IMR-90 (cell line): ENCODE data around the gene FAM83B. TPM values are rescaled to one million over a fixed set of nuclear protein-coding genes. Genes with fewer than 3 reads are reported as not detected.

Source experiments
- ATAC-seq: fragments of 200-7000 bp; cut with Tn5 transposase; 2 replicates; pipeline ENCODE4 v1.9.1; 2020; ENCODE audit warnings: low read depth, mild to moderate bottlenecking, moderate library complexity
- BruUV-seq: library from RNA; stranded (reverse); fragments of 400-500 nt; replicated peaks from 2 replicates; lab custom pipeline; 2021; lab: Mats Ljungman, UMichigan
- CTCF ChIA-PET: fragments of 300-600 bp; formaldehyde crosslinking; extraction: SDS; loops from one replicate; lab custom pipeline; 2021; ENCODE audit warnings: antibody characterized with exemption; lab: Yijun Ruan, JAX
- POLR2A ChIA-PET: fragments of 300-600 bp; sonication (Branson Sonifier 250); formaldehyde crosslinking; loops from one replicate; lab custom pipeline; 2022; ENCODE audit warnings: antibody characterized with exemption; ENCODE audit not compliant: unreplicated experiment; lab: Charles Lee
- DNase-seq: peaks from one replicate; pipeline ENCODE4 v3.0.0; 2013
- H2AFZ ChIP-seq: replicated peaks from 2 replicates; pipeline ENCODE3; 2013; ENCODE audit warnings: low read length, mild to moderate bottlenecking; ENCODE audit not compliant: poor library complexity
- H2AK5ac ChIP-seq: 2 replicates; pipeline ENCODE4 v1.6.1; 2013; ENCODE audit warnings: low read depth, low read length, inconsistent platforms
- H2AK9ac ChIP-seq: replicated peaks from 2 replicates; pipeline ENCODE3; 2013; ENCODE audit warnings: mild to moderate bottlenecking, low read depth, low read length, moderate library complexity; ENCODE audit not compliant: poor library complexity
- H2BK120ac ChIP-seq: 2 replicates; pipeline ENCODE4 v1.6.1; 2013; ENCODE audit warnings: low read depth, low read length, inconsistent platforms
- H2BK15ac ChIP-seq: 3 replicates; pipeline ENCODE4 v1.6.1; 2013; ENCODE audit warnings: low read depth, low read length, inconsistent platforms
- H2BK20ac ChIP-seq: 2 replicates; pipeline ENCODE4 v1.6.1; 2013; ENCODE audit warnings: low read depth, mild to moderate bottlenecking, inconsistent platforms, low read length, moderate library complexity
- H2BK5ac ChIP-seq: 2 replicates; pipeline ENCODE4 v1.6.1; 2013; ENCODE audit warnings: mild to moderate bottlenecking, low read depth, low read length, inconsistent platforms; ENCODE audit not compliant: poor library complexity, severe bottlenecking
- H3K14ac ChIP-seq: replicated peaks from 2 replicates; pipeline ENCODE4 v1.6.1; 2013; ENCODE audit warnings: low read depth, low read length, inconsistent platforms
- H3K18ac ChIP-seq: 2 replicates; pipeline ENCODE4 v1.6.1; 2013; ENCODE audit warnings: low read depth, low read length, control low read depth
- H3K23ac ChIP-seq: 2 replicates; pipeline ENCODE4 v1.6.1; 2013; ENCODE audit warnings: low read depth, low read length, inconsistent platforms
- H3K27ac ChIP-seq: 2 replicates; pipeline ENCODE4 v1.5.1; 2013; ENCODE audit warnings: mild to moderate bottlenecking, control low read depth, low read length; ENCODE audit not compliant: insufficient read depth
- H3K27me3 ChIP-seq: 2 replicates; pipeline ENCODE4 v1.6.1; 2013; ENCODE audit warnings: low read length; ENCODE audit not compliant: control insufficient read depth, insufficient read depth
- H3K36me3 ChIP-seq: 2 replicates; pipeline ENCODE4 v1.6.1; 2013; ENCODE audit warnings: low read length, mixed read lengths; ENCODE audit not compliant: control insufficient read depth, insufficient read depth
- H3K4ac ChIP-seq: 2 replicates; pipeline ENCODE4 v1.6.1; 2013; ENCODE audit warnings: low read depth, low read length, inconsistent platforms
- H3K4me1 ChIP-seq: 2 replicates; pipeline ENCODE4 v1.6.1; 2013; ENCODE audit warnings: low read length, mixed read lengths; ENCODE audit not compliant: control insufficient read depth, insufficient read depth
- H3K4me2 ChIP-seq: 2 replicates; pipeline ENCODE4 v1.6.1; 2013; ENCODE audit warnings: low read depth, mild to moderate bottlenecking, control low read depth, low read length, moderate library complexity
- H3K4me3 ChIP-seq: 2 replicates; pipeline ENCODE4 v1.5.1; 2013; ENCODE audit warnings: low read depth, mild to moderate bottlenecking, control low read depth, low read length, moderate library complexity; ENCODE audit not compliant: insufficient read depth
- H3K56ac ChIP-seq: 2 replicates; pipeline ENCODE4 v1.6.1; 2013; ENCODE audit warnings: low read length, inconsistent platforms; ENCODE audit not compliant: insufficient read depth; ENCODE audit errors: extremely low read depth
- H3K79me1 ChIP-seq, 2 experiments: 2 replicates each; pipeline ENCODE4 v1.6.1; 2013; ENCODE audit warnings: low read length in 2 of 2, inconsistent platforms in 1 of 2, low read depth in 1 of 2
- H3K9ac ChIP-seq: 2 replicates; pipeline ENCODE4 v1.6.1; 2013; ENCODE audit warnings: low read depth, low read length, control low read depth
- H3K9me1 ChIP-seq: 2 replicates; pipeline ENCODE4 v1.6.1; 2013; ENCODE audit warnings: low read length, inconsistent platforms; ENCODE audit not compliant: insufficient read depth
- H3K9me3 ChIP-seq: 2 replicates; pipeline ENCODE4 v1.6.1; 2013; ENCODE audit warnings: low read length; ENCODE audit not compliant: control insufficient read depth, insufficient read depth
- H4K20me1 ChIP-seq: 2 replicates; pipeline ENCODE4 v1.6.1; 2013; ENCODE audit warnings: low read length, inconsistent platforms; ENCODE audit not compliant: insufficient read depth
- H4K5ac ChIP-seq: 2 replicates; pipeline ENCODE4 v1.6.1; 2013; ENCODE audit warnings: mild to moderate bottlenecking, low read depth, low read length, control low read depth
- H4K8ac ChIP-seq, 2 experiments: 2 replicates each; pipeline ENCODE4 v1.6.1; 2013; ENCODE audit warnings: low read depth in 2 of 2, low read length in 2 of 2, control low read depth in 1 of 2, inconsistent platforms in 1 of 2
- H4K91ac ChIP-seq: 2 replicates; pipeline ENCODE4 v1.6.1; 2013; ENCODE audit warnings: low read depth, low read length, inconsistent platforms; ENCODE audit not compliant: insufficient read depth
- BHLHE40 ChIP-seq: fragments of 150-350 bp; IDR thresholded peaks from 2 replicates; pipeline ENCODE4 v1.6.1; 2016; ENCODE audit warnings: mild to moderate bottlenecking, low read depth, low read length
- CEBPB ChIP-seq: IDR thresholded peaks from 2 replicates; pipeline ENCODE4 v1.6.1; 2012; ENCODE audit warnings: low read depth, low read length, improper control_type of control experiment
- CHD1 ChIP-seq: IDR thresholded peaks from 2 replicates; pipeline ENCODE4 v1.6.1; 2012; ENCODE audit warnings: low read depth, low read length, improper control_type of control experiment
- FOS ChIP-seq: fragments of 150-350 bp; IDR thresholded peaks from 2 replicates; pipeline ENCODE4 v1.6.1; 2016; ENCODE audit warnings: low read depth, low read length
- MAFK ChIP-seq: IDR thresholded peaks from 2 replicates; pipeline ENCODE4 v1.6.1; 2012; ENCODE audit warnings: low read depth, low read length, improper control_type of control experiment
- MAZ ChIP-seq: IDR thresholded peaks from 2 replicates; pipeline ENCODE4 v1.6.1; 2012; ENCODE audit warnings: low read depth, mild to moderate bottlenecking, low read length, improper control_type of control experiment, moderate library complexity, borderline replicate concordance
- MXI1 ChIP-seq: IDR thresholded peaks from 2 replicates; pipeline ENCODE4 v1.6.1; 2012; ENCODE audit warnings: low read depth, mild to moderate bottlenecking, low read length, moderate library complexity, borderline replicate concordance
- NFE2L2 ChIP-seq: fragments of 150-350 bp; IDR thresholded peaks from 2 replicates; pipeline ENCODE4 v1.6.1; 2016; ENCODE audit warnings: low read depth, mild to moderate bottlenecking, low read length
- POLR2A ChIP-seq: IDR thresholded peaks from 2 replicates; pipeline ENCODE4 v1.6.1; 2012; ENCODE audit warnings: mild to moderate bottlenecking, low read depth, low read length
- RAD21 ChIP-seq: IDR thresholded peaks from 2 replicates; pipeline ENCODE4 v1.6.1; 2012; ENCODE audit warnings: low read length, improper control_type of control experiment
- RCOR1 ChIP-seq: IDR thresholded peaks from 2 replicates; pipeline ENCODE4 v1.6.1; 2012; ENCODE audit warnings: mild to moderate bottlenecking, low read length, improper control_type of control experiment; ENCODE audit not compliant: insufficient replicate concordance
- RFX5 ChIP-seq: IDR thresholded peaks from 2 replicates; pipeline ENCODE4 v1.8.0; 2012; ENCODE audit warnings: low read depth, mild to moderate bottlenecking, low read length, moderate library complexity
- SMC3 ChIP-seq: fragments of 150-350 bp; IDR thresholded peaks from 2 replicates; pipeline ENCODE4 v1.6.1; 2016; ENCODE audit warnings: low read depth, mild to moderate bottlenecking, antibody characterized with exemption, low read length, moderate library complexity
- dilution Hi-C: fragments of 300-500 bp; cut with HindIII; formaldehyde crosslinking; loops from one replicate; pipeline ENCODE4 v1.14.3; 2018; ENCODE audit warnings: low sequenced_read_pairs; ENCODE audit not compliant: unreplicated experiment
- in situ Hi-C: fragments of 300-500 bp; cut with MboI; formaldehyde crosslinking; loops from 3 replicates; pipeline ENCODE4 v1.14.3; 2019; ENCODE audit warnings: low sequenced_read_pairs, inconsistent platforms, mixed read lengths
- intact Hi-C: fragments of 100-400 bp; cut with micrococcal nuclease; formaldehyde crosslinking; loops from 2 replicates; pipeline ENCODE4 v1.10.0; 2022
- polyA plus RNA-seq, 3 experiments: library from polyadenylated mRNA; depleted of rRNA; stranded (reverse); fragments of >200 nt; gene quantifications; 2 replicates each; pipeline ENCODE4 v1.2.3, GENCODE V29; 2012; ENCODE audit warnings: low replicate concordance in 1 of 3
- total RNA-seq: library from RNA; depleted of rRNA; stranded (reverse); fragments of >200 nt; gene quantifications from 2 replicates; pipeline ENCODE4 v1.2.3, GENCODE V29; 2012
- TF ChIP-seq, protein P1 (sequence below): fragments of 150-350 bp; IDR thresholded peaks from 2 replicates; pipeline ENCODE4 v1.6.1; 2016; ENCODE audit warnings: low read depth, mild to moderate bottlenecking, low read length, moderate library complexity, borderline replicate concordance
- TF ChIP-seq, protein P2 (sequence below): conservative IDR thresholded peaks from 2 replicates; pipeline ENCODE4 v1.5.1; 2012; ENCODE audit warnings: mild to moderate bottlenecking, low read depth, low read length, improper control_type of control experiment
- TF ChIP-seq, protein P3 (sequence below): fragments of 150-350 bp; IDR thresholded peaks from 2 replicates; pipeline ENCODE4 v1.6.1; 2017; ENCODE audit warnings: mild to moderate bottlenecking, antibody characterized with exemption, low read length, low read depth

Gene FAM83B
- total and polyA plus RNA-seq, 2 of the 4 experiments (the other 2 are of a cell fraction), result 0.02 to 0.18 TPM

DNA sequence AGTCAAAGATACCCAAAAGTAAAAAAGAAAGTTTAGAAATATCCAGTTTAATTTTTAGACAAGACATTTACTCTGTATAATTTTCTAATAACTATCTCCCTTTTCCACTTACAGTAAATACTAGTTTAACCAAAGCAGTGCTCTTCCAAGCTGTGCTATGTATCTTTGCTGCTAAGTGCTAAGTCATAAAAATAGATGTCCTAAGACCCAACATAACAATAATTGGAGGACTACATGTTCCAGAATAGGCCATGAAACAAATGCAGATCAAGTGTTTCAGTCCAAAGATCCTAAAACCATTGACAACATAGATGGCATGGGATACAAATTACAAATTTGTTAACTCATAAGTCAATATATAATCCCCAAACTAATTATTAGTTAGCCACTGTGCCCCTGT is 111.1 kb downstream of the FAM83B start:
- Histone ChIP-seq H3K56ac (no peak overlapping the region), H3K18ac (no peak overlapping the region), H2BK5ac (no peak overlapping the region), H3K36me3 (no peaks in the 10 kb centered on the region), H3K9me1 (no peaks in the 10 kb centered on the region), H4K91ac (no peak overlapping the region), H3K14ac (no peak overlapping the region), H4K20me1 (no peaks in the 10 kb centered on the region), H4K8ac (no peak overlapping the region), H2AK9ac (no peak overlapping the region), H2AFZ (no peak overlapping the region), H3K27ac (no peak overlapping the region), H2BK20ac (no peak overlapping the region), H3K23ac (no peak overlapping the region), H3K9ac (no peak overlapping the region), H2BK15ac (no peak overlapping the region), H4K5ac (no peak overlapping the region), H3K27me3 (no peaks in the 10 kb centered on the region), H2BK120ac (no peak overlapping the region), H3K9me3 (no peaks in the 10 kb centered on the region), H3K4me2 (no peak overlapping the region), H3K4me3 (no peak overlapping the region), H3K4me1 (no peaks in the 10 kb centered on the region), H3K4ac (no peak overlapping the region), H2AK5ac (no peak overlapping the region), H3K79me1 (no peaks in the 10 kb centered on the region)
- intact Hi-C loops (no loop called here), in situ Hi-C loops (no loop called here), dilution Hi-C loops (no loop called here)
- DNase-seq, result no peak
- ChIA-PET CTCF (no interaction called here), POLR2A (no interaction called here)
- ATAC-seq, result no peak
- no TSS peak for BruUV-seq
- TF ChIP-seq MAFK (no peak), FOS (no peak), POLR2A (no peak), SMC3 (no peak), RCOR1 (no peak), CHD1 (no peak), CEBPB (no peak), RAD21 (no peak), MXI1 (no peak), MAZ (no peak), BHLHE40 (no peak), RFX5 (no peak), NFE2L2 (no peak)
- TF ChIP-seq, protein P1, sequence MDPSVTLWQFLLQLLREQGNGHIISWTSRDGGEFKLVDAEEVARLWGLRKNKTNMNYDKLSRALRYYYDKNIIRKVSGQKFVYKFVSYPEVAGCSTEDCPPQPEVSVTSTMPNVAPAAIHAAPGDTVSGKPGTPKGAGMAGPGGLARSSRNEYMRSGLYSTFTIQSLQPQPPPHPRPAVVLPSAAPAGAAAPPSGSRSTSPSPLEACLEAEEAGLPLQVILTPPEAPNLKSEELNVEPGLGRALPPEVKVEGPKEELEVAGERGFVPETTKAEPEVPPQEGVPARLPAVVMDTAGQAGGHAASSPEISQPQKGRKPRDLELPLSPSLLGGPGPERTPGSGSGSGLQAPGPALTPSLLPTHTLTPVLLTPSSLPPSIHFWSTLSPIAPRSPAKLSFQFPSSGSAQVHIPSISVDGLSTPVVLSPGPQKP, result no peak
- TF ChIP-seq, protein P2, sequence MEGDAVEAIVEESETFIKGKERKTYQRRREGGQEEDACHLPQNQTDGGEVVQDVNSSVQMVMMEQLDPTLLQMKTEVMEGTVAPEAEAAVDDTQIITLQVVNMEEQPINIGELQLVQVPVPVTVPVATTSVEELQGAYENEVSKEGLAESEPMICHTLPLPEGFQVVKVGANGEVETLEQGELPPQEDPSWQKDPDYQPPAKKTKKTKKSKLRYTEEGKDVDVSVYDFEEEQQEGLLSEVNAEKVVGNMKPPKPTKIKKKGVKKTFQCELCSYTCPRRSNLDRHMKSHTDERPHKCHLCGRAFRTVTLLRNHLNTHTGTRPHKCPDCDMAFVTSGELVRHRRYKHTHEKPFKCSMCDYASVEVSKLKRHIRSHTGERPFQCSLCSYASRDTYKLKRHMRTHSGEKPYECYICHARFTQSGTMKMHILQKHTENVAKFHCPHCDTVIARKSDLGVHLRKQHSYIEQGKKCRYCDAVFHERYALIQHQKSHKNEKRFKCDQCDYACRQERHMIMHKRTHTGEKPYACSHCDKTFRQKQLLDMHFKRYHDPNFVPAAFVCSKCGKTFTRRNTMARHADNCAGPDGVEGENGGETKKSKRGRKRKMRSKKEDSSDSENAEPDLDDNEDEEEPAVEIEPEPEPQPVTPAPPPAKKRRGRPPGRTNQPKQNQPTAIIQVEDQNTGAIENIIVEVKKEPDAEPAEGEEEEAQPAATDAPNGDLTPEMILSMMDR, result no peak
- TF ChIP-seq, protein P3, sequence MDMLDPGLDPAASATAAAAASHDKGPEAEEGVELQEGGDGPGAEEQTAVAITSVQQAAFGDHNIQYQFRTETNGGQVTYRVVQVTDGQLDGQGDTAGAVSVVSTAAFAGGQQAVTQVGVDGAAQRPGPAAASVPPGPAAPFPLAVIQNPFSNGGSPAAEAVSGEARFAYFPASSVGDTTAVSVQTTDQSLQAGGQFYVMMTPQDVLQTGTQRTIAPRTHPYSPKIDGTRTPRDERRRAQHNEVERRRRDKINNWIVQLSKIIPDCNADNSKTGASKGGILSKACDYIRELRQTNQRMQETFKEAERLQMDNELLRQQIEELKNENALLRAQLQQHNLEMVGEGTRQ, result no peak
